HepG2 (cell line): ENCODE results near the gene LLGL2. TPM values are rescaled to one million over a fixed set of nuclear protein-coding genes. Genes with fewer than 3 reads are reported as not detected.

ENCODE experiments used
- CREM ChIP-seq, 2 experiments: sonication (generic) in 1 of 2; formaldehyde crosslinking in 1 of 2; IDR thresholded peaks; 2 replicates each; pipeline versions ENCODE4 v1.4.0 to v1.6.1; 2016 to 2020; ENCODE audit warnings: antibody characterized with exemption in 1 of 2, mild to moderate bottlenecking in 1 of 2, missing genetic modification reagents in 1 of 2
- HDAC1 ChIP-seq: sonication (generic); formaldehyde crosslinking; IDR thresholded peaks from 2 replicates; pipeline ENCODE4 v1.5.1; 2020; ENCODE audit warnings: mild to moderate bottlenecking, missing genetic modification reagents
- KLF9 ChIP-seq: IDR thresholded peaks from 2 replicates; pipeline ENCODE4 v1.6.1; 2016; ENCODE audit warnings: low read depth
- NCOA5 ChIP-seq: sonication (generic); formaldehyde crosslinking; IDR thresholded peaks from 2 replicates; pipeline ENCODE4 v1.4.0; 2020; ENCODE audit warnings: missing genetic modification reagents
- NFYB ChIP-seq: sonication (generic); formaldehyde crosslinking; IDR thresholded peaks from 2 replicates; pipeline ENCODE4 v1.4.0; 2020; ENCODE audit warnings: missing genetic modification reagents
- NKX3-1 ChIP-seq: sonication (generic); formaldehyde crosslinking; IDR thresholded peaks from 2 replicates; pipeline ENCODE4 v1.5.0; 2020; ENCODE audit warnings: missing genetic modification reagents
- SIN3B ChIP-seq: fragments of 150-350 bp; IDR thresholded peaks from 2 replicates; pipeline ENCODE4 v1.6.1; 2014; ENCODE audit warnings: low read length
- SMAD3 ChIP-seq: sonication (generic); formaldehyde crosslinking; IDR thresholded peaks from 2 replicates; pipeline ENCODE4 v1.4.0; 2020; ENCODE audit warnings: missing genetic modification reagents
- ZBTB43 ChIP-seq: sonication (generic); formaldehyde crosslinking; conservative IDR thresholded peaks from 2 replicates; pipeline ENCODE4 v1.4.0; 2020; ENCODE audit warnings: missing genetic modification reagents
- ZNF256 ChIP-seq: sonication (generic); formaldehyde crosslinking; conservative IDR thresholded peaks from 2 replicates; pipeline ENCODE4 v1.4.0; 2020; ENCODE audit warnings: missing genetic modification reagents
- ZNF616 ChIP-seq: sonication (generic); formaldehyde crosslinking; IDR thresholded peaks from 2 replicates; pipeline ENCODE4 v1.5.0; 2020; ENCODE audit warnings: low read depth, mild to moderate bottlenecking, missing genetic modification reagents
- ZNF670 ChIP-seq: sonication (generic); formaldehyde crosslinking; IDR thresholded peaks from 2 replicates; pipeline ENCODE4 v1.8.0; 2022; ENCODE audit warnings: mild to moderate bottlenecking, missing genetic modification reagents, borderline replicate concordance
- ZNF713 ChIP-seq: sonication (generic); formaldehyde crosslinking; IDR thresholded peaks from 2 replicates; pipeline ENCODE4 v1.4.0; 2020; ENCODE audit warnings: mild to moderate bottlenecking, missing genetic modification reagents
- ZNF770 ChIP-seq: sonication (generic); formaldehyde crosslinking; IDR thresholded peaks from 2 replicates; pipeline ENCODE4 v1.5.0; 2020; ENCODE audit warnings: mild to moderate bottlenecking, missing genetic modification reagents
- polyA plus RNA-seq, 8 experiments: library from polyadenylated mRNA; depleted of rRNA in 3 of 8; stranded (reverse) in 7 of 8; unstranded in 1 of 8; fragments of >200 nt; fragmentation: Illumina TruSeq in 4 of 8; extraction: Trizol in 4 of 8; gene quantifications; 2 replicates each; pipeline versions ENCODE4 v1.2.1 to v1.2.3, GENCODE V29; 2011 to 2016; ENCODE audit warnings: low read depth in 4 of 8, missing spikeins in 1 of 8, mixed read lengths in 1 of 8; ENCODE audit not compliant: insufficient read depth in 1 of 8
- total RNA-seq, 5 experiments: library from RNA; depleted of rRNA; stranded (reverse); fragments of >200 nt; fragmentation: Illumina TruSeq; extraction: Trizol; gene quantifications; 2 replicates each; pipeline ENCODE4 v1.2.3, GENCODE V29; 2016; ENCODE audit warnings: low read depth in 1 of 5
- TF ChIP-seq, protein P1 (sequence below): sonication (generic); formaldehyde crosslinking; IDR thresholded peaks from 2 replicates; pipeline ENCODE4 v1.5.1; 2020; ENCODE audit warnings: missing genetic modification reagents, mild to moderate bottlenecking, borderline replicate concordance
- TF ChIP-seq, protein P2 (sequence below): sonication (generic); formaldehyde crosslinking; IDR thresholded peaks from 2 replicates; pipeline ENCODE4 v1.4.0; 2020; ENCODE audit warnings: missing genetic modification reagents, borderline replicate concordance
- TF ChIP-seq, protein P3 (sequence below): sonication (generic); formaldehyde crosslinking; IDR thresholded peaks from 2 replicates; pipeline ENCODE4 v1.8.0; 2022; ENCODE audit warnings: mild to moderate bottlenecking, missing genetic modification reagents, moderate library complexity
- TF ChIP-seq, protein P4 (sequence below): sonication (generic); formaldehyde crosslinking; IDR thresholded peaks from 2 replicates; pipeline ENCODE4 v1.5.0; 2020; ENCODE audit warnings: missing genetic modification reagents, mild to moderate bottlenecking, borderline replicate concordance

LLGL2 gene
- total and polyA plus RNA-seq, 2 of the 13 experiments (the other 11 are each of a cell fraction or from before 2014, with no cell fraction given), result 83.0 to 86.7 TPM

- TF ChIP-seq, protein P1, sequence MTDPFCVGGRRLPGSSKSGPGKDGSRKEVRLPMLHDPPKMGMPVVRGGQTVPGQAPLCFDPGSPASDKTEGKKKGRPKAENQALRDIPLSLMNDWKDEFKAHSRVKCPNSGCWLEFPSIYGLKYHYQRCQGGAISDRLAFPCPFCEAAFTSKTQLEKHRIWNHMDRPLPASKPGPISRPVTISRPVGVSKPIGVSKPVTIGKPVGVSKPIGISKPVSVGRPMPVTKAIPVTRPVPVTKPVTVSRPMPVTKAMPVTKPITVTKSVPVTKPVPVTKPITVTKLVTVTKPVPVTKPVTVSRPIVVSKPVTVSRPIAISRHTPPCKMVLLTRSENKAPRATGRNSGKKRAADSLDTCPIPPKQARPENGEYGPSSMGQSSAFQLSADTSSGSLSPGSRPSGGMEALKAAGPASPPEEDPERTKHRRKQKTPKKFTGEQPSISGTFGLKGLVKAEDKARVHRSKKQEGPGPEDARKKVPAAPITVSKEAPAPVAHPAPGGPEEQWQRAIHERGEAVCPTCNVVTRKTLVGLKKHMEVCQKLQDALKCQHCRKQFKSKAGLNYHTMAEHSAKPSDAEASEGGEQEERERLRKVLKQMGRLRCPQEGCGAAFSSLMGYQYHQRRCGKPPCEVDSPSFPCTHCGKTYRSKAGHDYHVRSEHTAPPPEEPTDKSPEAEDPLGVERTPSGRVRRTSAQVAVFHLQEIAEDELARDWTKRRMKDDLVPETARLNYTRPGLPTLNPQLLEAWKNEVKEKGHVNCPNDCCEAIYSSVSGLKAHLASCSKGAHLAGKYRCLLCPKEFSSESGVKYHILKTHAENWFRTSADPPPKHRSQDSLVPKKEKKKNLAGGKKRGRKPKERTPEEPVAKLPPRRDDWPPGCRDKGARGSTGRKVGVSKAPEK (CRISPR knock-in tag), result no peak; the same call in 1 of the 2 replicates
- TF ChIP-seq, protein P2, sequence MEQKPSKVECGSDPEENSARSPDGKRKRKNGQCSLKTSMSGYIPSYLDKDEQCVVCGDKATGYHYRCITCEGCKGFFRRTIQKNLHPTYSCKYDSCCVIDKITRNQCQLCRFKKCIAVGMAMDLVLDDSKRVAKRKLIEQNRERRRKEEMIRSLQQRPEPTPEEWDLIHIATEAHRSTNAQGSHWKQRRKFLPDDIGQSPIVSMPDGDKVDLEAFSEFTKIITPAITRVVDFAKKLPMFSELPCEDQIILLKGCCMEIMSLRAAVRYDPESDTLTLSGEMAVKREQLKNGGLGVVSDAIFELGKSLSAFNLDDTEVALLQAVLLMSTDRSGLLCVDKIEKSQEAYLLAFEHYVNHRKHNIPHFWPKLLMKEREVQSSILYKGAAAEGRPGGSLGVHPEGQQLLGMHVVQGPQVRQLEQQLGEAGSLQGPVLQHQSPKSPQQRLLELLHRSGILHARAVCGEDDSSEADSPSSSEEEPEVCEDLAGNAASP, result peak; percentile 85; the same call in 1 of the 2 replicates
- no peak for TF ChIP-seq NCOA5 (CRISPR knock-in tag)
- peak; percentile 78 for TF ChIP-seq SMAD3 (CRISPR knock-in tag)
- TF ChIP-seq ZNF616, result peak; percentile 19; the same call in 1 of the 2 replicates
- peak; percentile 97 for TF ChIP-seq HDAC1 (CRISPR knock-in tag)
- TF ChIP-seq ZNF770 (CRISPR knock-in tag), result peak; percentile 85
- TF ChIP-seq CREM (IDR thresholded peaks at IDR 0.05), result peak; percentile 41; the same call in 1 of the 2 replicates
- TF ChIP-seq CREM (CRISPR knock-in tag; IDR thresholded peaks at IDR 0.05), result no peak
- no peak for TF ChIP-seq ZNF713 (CRISPR knock-in tag)
- TF ChIP-seq ZBTB43 (CRISPR knock-in tag), result no peak
- TF ChIP-seq NKX3-1, result no peak
- TF ChIP-seq, protein P3, sequence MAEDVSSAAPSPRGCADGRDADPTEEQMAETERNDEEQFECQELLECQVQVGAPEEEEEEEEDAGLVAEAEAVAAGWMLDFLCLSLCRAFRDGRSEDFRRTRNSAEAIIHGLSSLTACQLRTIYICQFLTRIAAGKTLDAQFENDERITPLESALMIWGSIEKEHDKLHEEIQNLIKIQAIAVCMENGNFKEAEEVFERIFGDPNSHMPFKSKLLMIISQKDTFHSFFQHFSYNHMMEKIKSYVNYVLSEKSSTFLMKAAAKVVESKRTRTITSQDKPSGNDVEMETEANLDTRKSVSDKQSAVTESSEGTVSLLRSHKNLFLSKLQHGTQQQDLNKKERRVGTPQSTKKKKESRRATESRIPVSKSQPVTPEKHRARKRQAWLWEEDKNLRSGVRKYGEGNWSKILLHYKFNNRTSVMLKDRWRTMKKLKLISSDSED (CRISPR knock-in tag), result no peak
- TF ChIP-seq NFYB (CRISPR knock-in tag), result peak; percentile 69
- TF ChIP-seq, protein P4, sequence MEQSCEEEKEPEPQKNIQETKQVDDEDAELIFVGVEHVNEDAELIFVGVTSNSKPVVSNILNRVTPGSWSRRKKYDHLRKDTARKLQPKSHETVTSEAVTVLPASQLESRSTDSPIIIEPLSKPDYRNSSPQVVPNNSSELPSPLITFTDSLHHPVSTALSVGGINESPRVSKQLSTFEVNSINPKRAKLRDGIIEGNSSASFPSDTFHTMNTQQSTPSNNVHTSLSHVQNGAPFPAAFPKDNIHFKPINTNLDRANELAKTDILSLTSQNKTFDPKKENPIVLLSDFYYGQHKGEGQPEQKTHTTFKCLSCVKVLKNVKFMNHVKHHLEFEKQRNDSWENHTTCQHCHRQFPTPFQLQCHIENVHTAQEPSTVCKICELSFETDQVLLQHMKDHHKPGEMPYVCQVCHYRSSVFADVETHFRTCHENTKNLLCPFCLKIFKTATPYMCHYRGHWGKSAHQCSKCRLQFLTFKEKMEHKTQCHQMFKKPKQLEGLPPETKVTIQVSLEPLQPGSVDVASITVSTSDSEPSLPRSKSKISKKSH (CRISPR knock-in tag), result peak; percentile 34; the same call in 1 of the 2 replicates
- no peak; the same call in 1 of the 2 replicates for TF ChIP-seq ZNF256 (CRISPR knock-in tag)
- no peak for TF ChIP-seq KLF9 (CRISPR knock-in tag)
- TF ChIP-seq ZNF670 (CRISPR knock-in tag), result peak; percentile 38; the same call in 1 of the 2 replicates
- no peak for TF ChIP-seq SIN3B
These were observed 31.8 kb downstream of the LLGL2 start (continued) for GRCh38 chr17:75557075-75557851.
